C1 segment of cervical spinal cord (tissue), 14 donors: ENCODE measurements around the gene FNIP2.
"Not testable (repeated sequence)": the region's sequence is repeated elsewhere in the genome, so short reads cannot be mapped to it uniquely, and the experiment has no call there.

Source experiments
- DNase-seq, 14 donors: peaks; one replicate each; lab custom pipeline; 2025; lab: John Stamatoyannopoulos, UW

The FNIP2 gene

DNA sequence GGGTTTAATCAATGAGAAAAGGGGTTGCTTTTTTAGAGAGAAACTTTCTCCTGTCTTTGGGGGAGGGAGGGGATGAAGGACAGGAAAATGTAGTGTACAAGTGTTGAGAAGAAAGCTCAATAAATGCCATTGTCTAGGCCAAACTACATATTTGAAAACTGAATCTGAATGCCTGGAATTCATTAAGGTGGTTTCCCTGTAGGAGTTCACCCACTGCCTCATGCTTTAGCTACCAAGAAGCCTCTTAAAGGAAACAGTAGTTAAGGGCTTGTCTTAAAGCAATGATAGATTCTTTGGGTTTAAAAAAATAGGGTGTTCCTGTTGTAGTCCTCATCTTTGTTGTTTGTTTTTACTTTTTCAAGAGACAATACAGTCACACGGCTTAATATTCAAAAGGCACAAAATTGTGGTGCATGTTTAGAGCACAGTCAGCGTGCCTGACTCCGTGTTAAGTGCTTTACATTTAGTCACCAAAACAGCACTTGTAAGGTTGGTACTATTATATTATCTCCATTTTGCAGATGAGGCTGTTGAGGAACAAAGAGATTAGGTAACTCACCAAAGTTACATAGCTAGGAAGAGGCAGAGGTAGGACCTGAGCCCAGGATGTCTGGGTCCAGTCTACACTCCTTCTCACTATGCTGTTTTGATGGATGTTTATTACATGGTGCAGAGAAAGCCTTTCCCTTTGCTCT is 46.0 kb downstream of the FNIP2 start:
- DNase-seq = no peak

DNA sequence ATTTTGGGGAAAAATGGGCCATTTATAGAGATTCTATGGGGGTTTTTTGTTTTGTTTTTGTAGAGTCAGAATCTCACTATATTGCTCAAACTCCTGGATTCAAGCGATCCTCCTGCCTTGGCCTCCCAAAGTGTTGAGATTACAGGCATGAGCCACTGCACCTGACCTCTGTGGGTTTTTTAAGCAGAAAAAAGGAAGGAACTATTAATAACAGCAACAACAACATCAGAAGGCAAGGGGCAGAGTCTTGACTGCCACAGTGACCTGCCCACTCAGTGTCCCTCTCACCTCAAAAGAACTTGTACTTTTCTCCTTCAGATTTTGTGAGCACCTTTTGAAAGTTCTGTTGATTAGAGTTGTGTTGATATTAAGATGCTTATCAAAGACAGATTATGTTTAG is 48.1 kb downstream of the FNIP2 start:
- DNase-seq = no peak

DNA sequence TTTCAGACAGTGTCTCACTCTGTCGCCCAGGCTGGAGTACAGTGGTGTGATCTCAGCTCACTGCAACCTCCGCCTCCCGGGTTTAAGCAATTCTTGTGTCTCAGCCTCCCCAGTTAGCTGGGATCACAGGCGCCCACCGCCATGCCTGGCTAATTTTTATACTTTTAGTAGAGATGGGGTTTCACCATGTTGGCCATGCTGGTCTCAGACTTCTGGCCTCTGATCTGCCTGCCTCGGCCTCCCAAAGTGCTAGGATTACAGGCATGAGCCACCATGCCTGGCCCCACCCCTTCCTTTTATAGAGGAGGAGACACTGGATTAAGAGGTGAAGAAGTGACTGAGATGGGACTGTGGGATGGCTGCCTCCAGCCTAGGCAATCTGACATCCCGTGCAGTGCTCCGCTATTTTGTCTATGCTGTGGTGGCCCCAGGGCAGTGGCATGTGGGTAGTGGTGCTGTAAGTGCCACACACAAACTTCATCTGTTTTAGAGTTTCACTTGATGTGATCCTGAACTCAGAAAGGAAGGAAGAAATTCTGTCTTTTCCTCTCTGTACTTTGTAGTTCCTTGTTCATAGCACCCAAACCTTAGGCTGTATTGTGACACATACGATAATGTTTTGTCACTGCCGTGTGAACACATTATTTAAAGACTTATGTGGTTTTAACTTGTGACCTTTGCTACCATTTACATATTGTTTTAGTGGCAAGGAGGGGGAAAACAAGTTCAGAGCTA is 48.9 kb downstream of the FNIP2 start:
- no peak for DNase-seq

DNA sequence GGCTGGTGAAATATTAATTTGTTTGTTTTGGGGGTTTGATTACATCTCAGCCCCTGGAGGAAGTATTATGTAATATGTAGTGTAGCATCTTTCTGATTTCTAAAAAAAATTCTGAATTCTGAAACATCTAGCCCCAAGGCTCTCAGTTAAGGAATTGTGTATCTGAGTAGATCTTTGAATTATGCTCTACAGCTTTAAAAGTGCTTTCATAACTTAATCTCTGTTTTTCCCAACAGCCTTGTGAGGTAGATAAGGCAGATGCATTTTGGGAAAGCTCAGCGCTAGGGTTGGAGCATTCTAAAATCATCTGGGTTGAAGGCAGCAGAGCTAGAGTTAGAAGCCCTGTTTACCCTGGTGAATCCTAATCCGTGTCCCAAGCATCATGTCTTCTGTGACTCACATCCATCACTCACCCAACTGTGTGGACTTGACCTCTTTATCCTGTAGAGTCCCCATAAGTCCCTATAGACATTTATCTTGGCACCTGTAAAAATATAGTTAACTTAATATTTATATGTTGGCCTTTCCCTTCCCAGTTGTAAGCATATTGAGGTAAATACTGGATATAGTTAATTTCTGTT is 49.8 kb downstream of the FNIP2 start:
- DNase-seq = no peak

DNA sequence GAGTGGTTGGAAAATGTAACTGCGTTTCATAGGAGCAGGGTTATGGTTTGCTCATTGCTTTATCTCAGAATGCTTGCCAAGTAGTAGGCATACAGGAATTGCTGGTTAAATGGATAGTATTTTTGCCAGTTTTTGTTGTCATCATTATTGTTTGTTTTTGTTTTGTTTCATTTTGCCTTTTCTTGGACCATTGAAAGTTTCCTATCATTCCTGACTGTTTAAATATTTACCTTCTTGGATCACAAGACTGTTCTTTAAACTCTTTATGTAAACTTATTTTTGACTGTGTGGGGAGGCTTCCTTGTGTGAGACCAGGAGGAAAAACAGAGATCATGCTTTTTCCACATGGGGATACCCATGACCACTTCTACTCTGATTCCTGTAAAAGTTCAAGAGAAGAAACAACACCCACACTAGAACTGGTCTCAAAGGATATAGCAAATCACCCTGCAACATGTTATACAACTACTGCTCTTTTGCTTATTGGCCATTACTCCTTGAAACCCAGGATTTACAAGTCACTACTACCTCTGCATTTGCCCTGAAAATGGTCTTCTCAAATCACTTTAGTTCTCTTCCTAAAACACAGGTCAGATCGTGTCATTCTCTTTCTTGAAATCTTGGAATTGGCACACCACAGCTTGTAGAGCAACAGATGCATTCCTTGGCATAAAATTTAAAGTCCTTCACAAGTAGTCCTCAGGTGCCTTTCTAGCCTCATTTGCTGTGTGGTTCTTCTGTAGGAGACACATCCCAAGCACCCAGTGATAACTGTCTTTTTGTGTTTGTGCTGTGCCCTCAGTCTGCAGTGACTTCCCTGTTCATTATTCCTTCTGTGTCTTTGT is 51.3 kb downstream of the FNIP2 start:
- no peak for DNase-seq

DNA sequence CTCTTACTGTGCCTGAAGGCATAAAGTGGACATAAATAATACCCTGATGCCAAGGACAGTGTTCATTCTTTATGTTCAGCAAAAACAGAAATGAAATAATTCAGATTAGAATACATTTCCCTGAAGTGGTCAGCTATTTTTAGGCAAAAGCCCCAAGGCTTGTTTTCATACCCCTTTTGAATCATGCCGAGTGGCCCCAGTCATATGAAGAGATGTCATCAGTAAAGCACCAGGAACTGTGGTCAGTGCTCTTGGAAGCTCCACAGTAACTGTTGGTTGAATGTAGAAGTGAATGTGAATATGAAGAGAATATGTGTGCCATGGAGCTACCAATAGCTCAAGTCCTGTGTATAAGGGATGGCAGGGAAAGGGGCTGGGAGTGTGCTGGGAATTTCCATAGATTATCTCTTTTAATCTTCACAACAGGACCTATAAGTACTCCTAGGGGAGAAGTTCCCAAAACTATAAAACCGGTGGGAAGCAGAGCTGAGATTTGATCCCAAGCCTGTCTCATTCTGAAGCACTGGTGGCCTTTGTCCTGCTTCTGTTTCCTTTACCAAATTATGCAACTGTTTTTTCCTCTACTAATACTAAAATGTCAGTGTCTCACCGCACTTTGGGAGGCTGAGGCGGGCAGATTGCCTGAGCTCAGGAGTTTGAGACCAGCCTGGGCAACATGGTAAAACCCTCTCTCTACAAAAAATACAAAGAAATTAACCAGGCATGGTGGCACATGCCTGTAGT is 52.6 kb downstream of the FNIP2 start:
- no peak for DNase-seq

DNA sequence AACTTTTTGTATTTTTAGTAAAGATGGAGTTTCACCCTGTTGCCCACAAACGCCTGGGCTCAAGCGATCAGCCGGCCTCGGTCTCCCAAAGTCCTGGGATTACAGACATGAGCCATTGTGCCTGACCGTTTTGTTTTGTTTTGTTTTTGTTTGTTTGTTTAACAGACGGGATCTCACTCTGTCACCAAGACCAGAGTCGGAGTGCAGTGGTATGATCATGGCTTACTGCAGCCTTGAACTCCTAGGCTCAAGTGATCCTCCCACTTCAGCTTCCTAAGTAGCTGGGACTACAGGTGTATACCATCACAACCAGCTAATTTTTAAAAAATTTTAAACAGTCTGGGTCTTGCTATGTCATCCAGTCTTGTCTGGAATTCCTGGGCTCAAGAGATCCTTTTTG is 53.5 kb downstream of the FNIP2 start:
- DNase-seq = no peak

DNA sequence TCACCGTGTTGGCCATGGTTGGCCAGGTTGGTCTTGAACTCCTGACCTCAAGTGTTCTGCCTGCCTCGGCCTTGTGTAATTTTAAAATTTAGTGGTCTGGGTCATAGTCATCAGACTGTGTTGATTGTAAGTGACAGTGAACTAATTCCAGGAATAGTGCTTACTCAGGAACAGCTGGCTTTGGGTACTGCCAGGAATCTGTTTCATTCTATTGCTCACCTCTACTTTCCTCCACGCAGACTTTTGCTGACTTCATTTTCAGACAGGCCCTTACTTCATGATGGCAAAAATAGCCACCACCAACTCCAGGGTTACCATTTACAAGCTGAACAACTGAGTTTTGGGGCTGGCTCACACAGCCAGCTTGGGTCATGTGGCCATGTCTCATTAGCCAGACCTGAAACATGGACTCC is 54.6 kb downstream of the FNIP2 start:
- no peak for DNase-seq

DNA sequence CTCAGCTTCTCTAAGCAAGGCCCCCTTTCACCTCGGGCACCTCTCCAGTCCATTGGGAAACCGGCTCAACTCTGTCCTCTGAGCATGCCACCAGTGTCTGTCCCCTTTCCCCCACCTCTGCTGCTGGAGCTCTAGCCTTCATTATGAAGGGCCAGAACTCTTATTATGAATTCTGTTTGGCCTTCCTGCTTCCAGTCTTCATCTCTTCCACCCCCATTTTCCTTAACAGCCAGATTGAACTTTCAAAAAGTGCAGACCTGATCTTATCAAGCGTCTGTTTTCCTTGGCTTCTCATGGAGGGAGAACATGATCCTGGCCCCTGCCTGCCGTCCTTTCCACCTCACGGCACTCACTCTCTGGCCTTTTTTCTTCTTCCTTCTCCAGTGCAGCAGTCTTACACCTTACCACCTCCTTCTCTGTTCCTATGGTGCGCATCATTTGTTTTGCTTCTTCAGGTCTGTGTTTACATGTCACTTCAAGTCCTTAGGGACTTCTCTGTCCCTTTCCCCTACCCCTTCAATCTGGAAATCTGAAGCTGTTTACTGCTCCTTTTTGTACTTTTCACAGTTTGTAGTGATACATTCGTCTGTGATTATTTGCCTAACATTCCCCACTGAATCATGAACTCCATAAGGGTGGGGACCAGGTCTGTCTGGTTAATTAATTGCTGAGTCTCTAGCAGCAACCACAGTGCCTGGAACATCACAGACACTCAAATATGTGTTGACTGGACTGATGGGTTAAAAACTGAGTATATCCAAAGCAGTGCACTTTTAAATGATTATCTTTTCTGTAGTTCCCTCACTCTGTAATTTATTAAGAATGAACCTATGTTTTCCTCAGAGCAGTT is 55.8 kb downstream of the FNIP2 start:
- peak in 1 of 14 donors; percentile 9 for DNase-seq

DNA sequence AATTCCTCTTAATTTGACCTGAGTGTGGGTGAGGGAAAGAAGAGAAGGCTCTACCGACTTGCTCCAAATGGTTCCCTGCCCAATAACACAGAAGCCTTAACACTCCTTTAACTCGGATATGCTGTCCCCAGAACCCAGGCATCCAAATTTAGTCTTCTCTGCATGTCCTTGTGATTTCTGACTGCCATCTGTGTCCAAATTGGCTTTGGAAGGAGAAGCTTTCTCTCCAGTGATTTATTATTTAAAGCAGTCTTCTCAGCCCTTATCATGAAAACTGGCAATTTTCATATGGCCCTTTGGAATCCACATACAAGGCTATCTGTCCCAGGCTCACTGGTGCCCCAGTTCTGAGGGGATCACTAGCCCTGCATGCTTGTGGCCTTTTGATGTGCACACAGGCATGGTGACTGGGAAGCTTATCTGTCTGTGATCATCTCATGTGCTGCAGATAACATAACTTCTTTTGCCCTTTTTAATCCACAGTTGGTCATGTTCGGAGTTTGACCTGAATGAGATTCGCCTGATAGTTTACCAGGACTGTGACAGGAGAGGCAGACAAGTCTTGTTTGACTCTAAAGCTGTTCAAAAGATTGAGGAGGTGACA is 56.7 kb downstream of the FNIP2 start:
- DNase-seq = peak in 1 of 14 donors; percentile 23

DNA sequence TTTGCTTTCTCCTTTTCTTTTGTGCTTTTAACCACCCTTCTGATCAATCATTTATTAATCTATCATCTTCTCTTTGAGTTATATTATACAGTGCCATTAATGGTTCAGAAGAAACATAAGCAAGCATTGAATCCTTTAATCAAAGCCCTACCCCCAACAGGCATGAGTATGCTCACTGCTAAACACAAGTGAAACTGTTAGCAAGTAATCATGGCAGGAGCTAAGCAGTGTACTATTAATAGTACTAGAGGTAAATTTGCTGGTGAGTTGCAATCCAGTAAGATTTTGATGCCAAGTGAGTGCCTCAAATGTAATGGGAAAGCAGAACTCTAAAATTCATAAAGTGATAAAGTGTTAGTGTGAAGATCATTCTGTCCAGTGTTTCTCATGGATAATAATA is 57.2 kb downstream of the FNIP2 start:
- no peak for DNase-seq

DNA sequence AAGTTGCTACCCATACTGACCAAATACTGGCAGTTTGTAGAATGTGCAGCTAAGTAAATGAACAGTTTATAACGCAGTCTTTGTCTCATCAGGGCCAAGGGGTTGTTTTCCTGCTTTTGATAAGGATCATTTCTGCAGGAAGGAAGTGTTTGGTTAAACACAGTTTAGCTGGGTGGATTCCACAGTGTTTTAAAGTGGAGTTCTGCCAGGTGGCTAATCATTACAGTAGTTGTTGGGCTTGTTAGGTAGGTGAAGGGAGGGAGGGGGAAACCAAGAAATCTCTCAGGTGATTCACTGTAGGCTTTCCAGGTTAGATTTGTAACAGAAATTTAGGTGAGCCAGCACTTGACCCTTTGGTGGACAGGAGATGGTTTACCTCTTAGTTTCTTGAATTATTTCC is 58.1 kb downstream of the FNIP2 start:
- no peak for DNase-seq

DNA sequence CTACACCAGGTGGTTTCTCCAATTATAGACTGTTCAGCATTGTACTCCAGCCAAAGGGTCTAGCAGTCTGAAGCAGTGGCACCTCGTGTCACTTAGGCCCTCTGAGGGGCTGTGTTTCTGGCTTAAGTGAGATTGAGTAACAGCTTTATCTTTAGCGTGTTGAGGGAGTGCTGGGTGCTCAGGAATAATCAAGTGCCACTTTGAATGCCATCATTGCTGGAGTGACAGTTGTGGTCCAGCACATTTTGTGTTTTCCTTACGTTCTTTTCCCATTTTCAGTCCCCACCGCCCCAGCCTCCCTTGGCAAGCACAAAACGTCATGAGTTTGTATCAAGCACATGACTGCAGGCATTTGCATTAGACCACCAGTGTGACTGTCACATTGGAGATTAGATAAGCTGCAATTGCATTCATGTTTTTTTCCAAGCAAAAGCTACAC is 58.7 kb downstream of the FNIP2 start:
- DNase-seq = peak in 1 of 14 donors; percentile 12

DNA sequence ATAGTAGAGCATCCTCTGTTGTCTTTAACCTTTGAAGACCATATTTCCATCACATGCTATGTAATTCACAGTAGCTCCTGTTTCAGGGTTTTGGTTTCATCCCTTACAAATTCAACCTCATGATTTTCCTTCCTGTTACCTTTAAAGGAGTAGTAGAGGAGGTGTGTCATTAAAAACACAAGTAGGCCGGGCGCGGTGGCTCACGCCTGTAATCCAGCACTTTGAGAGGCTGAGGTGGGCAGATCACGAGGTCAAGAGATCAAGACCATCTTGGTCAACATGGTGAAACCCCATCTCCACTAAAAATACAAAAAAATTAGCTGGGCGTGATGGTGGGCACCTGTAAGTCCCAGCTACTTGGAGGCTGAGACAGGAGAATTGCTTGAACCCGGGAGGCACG is 59.3 kb downstream of the FNIP2 start:
- DNase-seq = not testable (repeated sequence)

DNA sequence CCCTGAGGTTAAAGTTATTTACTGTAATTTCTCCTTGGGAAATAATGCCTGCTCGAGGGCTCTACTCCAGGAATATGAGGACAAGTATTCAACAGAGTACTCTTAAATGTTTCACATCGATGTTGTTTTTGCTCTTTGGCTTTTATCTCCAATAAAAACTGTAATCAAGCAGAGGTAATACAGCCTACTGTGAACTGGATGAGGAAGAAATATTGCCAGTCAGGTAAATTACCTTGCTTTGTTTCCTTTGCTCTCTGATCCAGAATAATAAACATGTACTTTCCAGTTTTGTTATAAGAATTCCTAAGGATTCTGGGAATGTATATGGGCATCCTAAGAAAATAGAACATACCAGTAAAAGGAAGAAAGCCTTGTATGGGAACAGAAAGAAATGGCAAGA is 60.4 kb downstream of the FNIP2 start:
- no peak for DNase-seq

DNA sequence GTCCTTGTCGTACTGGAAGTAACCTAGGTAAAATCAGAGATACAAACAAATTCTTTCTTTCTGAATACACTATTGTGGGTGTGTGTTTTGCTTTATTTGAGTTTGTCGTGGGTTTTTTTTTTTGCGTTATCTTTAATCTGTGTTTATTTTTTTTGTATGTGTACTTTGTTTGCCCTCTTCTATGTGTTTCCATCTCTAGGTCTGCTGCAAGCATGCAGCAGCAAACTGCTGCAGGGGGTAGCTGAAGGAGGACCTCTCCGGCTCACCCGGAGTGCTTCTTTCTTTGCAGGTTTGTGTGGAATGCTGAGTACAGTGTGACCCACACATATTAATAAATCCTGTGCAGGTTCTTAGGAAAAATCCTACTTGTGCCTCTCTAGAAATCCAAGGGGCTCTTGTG is 64.8 kb downstream of the FNIP2 start:
- DNase-seq = no peak

DNA sequence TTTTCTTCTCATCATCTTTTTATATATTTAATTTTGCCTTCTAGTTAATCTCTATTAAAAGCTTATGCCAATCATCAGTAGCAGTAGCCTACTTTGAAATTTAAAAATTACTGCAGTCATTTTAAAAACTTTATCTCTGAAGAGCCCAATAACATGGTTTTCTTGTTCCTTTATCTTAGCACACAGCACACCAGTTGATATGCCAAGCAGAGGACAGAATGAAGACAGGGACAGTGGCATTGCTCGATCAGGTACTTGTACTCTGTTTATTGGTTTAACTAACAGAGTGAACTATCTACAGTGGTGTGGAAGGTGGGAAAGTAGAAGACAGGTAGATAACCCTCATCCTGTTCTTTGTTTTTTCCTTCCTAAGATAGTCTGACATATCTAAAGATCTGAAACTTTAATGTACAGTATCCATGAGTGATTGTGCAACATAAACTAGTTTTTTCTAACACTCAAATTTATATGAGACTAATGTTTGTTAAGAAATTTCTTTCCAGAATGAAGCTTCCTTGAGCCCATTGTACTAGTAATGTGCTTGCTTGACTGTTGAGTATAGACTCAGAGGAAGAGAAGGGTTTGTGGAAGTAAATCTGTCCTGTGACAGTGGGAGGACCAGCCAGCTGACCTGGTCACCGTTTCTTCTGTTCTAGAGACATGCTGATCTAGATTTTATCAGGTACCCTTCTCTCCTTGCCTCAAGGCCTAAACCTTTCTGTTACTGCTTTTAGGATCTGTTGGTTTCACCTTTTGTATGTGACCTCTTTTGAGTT is 66.6 kb downstream of the FNIP2 start:
- DNase-seq = no peak

DNA sequence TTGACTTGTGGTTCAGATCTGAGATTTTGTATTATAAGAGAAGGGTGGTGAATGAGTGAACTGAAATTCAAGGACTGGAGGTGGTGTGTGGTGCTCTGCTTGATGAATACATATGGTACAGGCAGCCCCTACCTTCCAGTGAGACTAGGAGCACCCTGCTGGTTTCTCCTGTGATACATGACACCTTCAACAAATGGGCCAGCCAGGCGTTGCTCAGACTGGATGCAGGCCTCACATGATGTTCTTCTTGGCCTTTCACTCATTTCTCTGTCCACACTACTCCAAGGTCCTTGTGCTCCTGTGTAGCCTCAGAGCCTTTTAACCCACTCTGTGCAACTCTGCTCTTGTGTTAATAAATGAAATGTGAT is 67.2 kb downstream of the FNIP2 start:
- DNase-seq = no peak

DNA sequence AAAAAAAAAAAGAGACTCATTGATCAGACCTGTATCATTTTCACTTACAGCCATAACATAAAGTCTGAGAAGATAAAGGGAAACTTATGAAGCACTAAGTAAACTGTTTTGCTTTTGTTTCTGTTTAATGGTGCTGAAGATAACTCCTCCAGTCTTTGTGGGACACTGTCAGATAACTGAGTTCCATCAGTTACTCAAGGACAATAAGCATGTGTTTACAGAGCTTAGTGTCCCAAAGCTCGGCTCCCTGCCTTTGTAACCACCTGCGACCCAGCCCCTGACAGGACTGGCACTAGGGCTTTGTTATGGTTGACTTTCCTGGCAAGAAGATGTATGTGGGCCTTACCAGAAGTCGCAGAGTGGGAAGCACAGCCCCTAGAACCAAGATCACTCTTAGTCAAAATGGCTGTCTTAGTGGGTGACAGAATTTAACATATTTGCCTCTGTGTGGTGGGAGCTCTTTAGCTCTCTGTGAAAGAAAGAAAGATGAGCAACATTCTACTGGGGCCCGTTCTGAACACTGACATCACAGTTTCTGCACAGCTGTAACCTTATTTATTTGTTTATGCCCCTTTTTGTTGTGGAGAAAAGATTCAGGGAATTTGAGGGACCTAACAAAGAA is 68.1 kb downstream of the FNIP2 start:
- DNase-seq = no peak
